Stimulated activated CD8-positive, alpha-beta memory T cell treated with anti-CD3 and anti-CD28 coated beads, Interleukin-12 subunit alpha, Interleukin-12 subunit beta, amount 100 ng/mL, for 4 hours (primary cell): ENCODE data around the gene SLAMF6.
"Not testable (repeated sequence)": the region's sequence is repeated elsewhere in the genome, so short reads cannot be mapped to it uniquely, and the experiment has no call there.

ENCODE experiments used
- DNase-seq: peaks from one replicate; pipeline ENCODE4 v3.0.0-alpha.2; 2020; ENCODE audit warnings: low read depth

The SLAMF6 gene

GRCh38 chr1:160542303-160542945 lies 19.4 kb upstream of the SLAMF6 start:
- DNase-seq: no peak

GRCh38 chr1:160541622-160542302 lies 18.7 kb upstream of the SLAMF6 start:
- DNase-seq: no peak

DNA sequence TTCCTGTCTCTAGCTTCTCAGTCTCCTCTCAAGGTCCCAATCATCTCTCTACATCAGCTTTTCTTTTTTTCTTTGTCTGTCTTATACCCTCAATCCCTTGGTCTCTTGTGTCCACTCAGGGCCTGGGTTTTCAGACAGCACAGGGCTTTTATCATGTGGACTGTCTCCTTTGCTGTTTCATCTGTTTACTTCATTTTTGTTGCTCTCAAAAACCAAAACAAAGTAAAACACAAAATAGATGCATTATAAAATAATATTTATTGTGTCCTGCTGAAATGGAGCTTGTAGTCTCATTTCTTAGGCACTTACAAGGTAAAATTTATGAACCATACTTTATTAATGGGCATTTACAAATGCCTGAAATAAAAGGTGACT lies 17.8 kb upstream of the SLAMF6 start:
- DNase-seq: no peak

DNA sequence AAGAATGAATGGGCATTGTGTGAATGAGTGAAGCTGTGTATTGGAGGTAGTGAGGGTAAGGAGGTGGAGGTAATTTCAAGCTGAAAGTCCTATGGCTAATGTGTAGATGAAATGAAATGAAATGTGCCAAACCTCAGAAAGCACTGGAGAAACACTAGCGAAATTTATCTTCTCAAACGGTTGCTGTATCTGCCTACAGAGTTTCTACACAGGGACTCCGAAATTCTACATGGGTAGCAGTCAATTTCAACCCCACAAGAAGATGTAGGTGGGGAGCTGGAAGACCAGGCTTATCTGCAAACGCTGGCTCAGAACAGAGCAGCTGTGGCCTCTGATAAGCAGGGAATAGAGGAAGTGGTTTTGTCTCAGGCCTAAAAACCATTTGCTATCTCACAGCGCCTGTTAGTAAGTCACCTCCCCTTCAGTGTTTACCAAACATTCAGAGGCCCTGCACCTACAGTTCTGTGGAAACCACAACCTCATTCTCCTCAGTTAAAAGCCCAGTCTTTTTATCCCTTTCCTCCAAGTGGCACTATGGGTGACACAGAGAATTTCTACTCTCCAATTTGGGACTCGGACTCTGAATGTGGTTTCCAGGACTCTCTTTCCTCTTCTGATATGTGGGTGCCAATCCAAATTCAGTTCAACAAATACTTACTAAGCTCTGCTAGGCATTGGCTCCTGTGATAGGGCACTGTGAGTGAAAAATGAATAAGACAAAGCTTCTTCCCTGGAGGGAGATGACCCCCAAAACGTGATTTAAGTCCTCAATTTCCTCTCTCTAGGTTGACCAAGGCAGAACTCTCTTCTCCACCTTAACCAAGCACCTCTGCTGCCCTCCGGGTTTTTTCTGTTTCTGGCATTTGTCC lies 17.2 kb upstream of the SLAMF6 start:
- DNase-seq: no peak

- DNase-seq: no peak
Measured at GRCh38 chr1:160539684-160539989, 16.6 kb upstream of the SLAMF6 start.

- no peak for DNase-seq
Measured at GRCh38 chr1:160538985-160539651, 16.1 kb upstream of the SLAMF6 start.

DNA sequence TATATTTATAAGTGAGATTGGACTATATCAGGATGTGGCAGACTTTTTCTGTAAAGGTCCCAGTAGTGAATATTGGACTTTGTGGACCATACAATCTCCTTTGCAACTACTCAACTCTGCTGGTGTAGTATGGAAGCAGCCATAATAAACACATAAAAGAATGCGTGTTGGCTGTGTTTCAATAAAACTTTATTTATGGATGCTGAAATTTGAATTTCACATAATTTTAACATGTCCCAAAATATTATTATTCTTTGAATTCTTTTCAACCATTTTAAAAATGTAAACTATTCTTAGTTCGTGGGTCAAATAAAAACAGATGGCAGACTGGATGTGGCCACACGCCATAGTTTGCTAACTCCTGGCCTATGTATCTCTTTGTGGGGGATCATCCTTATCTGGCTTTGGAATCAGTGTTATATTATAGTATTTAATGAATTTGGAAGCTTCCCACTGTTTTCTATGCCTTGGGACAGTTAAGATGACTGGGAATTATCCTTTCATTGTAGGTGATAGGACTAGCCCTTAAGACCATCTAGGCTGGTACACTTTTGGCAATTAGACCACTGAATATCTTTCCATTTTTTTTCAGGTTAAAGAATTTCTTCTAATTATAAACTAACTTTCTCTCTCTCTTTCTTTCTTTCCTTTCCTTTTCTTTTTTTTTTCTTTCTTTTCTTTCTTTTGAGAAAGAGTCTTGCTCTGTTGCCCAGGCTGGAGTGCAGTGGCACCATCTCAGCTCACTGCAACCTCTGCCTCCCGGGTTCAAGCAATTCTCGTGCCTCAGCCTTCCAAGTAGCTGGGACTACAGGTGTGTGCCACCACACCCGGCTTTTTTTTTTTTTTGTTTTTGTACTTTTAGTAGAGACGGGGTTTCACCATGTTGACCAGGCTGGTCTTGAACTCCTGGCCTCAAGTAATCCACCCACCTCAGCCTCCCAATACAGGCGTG lies 14.9 kb upstream of the SLAMF6 start:
- no peak for DNase-seq

GRCh38 chr1:160534823-160535605 lies 12.0 kb upstream of the SLAMF6 start:
- no peak for DNase-seq

DNA sequence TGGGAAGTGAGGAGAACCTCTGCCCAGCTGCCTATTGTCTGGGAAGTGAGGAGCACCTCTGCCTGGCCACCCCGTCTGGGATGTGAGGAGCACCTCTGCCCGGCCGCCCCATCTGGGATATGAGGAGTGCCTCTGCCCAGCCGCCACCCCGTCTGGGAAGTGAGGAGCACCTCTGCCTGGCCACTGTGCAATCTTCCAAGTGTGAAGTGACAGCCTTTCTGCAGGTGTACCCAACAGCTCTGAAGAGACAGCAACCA lies 9.4 kb upstream of the SLAMF6 start:
- DNase-seq: not testable (repeated sequence)

DNA sequence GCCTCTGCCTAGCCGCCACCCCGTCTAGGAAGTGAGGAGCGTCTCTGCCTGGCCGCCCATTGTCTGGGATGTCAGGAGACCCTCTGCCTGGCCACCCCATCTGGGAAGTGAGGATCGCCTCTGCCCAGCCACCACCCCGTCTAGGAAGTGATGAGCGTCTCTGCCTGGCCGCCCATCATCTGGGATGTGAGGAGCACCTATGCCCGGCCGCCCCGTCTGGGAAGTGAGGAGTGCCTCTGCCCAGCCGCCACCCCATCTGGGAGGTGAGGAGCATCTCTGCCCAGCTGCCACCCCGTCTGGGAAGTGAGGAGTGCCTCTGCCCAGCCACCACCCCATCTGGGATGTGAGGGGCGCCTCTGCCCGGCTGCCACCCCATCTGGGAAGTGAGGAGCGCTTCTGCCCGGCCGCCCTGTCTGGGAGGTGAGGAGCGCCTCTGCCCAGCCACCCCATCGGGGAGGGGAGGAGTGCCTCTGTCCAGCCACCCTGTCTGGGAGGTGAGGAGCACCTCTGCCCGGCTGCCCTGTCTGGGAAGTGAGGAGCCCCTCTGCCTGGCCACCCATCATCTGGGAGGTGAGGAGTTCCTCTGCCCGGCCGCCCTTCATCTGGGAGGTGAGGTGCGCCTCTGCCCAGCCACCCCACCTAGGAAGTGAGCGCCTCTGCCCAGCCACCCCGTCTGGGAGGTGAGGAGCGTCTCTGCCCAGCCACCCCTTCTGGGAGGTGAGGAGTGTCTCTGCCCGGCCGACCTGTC lies 8.9 kb upstream of the SLAMF6 start:
- not testable (repeated sequence) for DNase-seq

DNA sequence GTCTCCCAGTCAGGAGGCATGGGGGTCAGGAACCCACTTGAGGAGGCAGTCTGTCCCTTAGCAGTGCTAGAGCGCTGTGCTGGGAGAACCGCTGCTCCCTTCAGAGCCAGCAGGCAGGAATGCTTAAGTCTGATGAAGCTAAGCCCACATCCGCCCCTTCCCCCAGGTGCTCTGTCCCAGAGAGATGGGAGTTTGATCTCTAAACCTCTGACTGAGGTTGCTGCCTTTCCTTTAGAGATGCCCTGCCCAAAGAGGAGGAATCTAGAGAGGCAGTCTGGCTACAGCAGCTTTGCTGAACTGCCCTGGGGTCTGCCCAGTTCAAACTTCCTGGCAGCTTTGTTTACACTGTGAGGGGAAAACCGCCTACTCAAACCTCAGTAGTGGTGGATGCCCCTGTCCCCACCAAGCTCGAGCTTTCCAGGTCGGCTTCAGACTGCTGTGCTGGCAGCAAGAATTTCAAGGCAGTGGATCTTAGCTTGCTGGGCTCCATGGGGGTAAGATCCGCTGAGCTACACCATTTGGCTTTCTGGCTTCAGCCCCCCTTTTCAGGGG lies 6.4 kb upstream of the SLAMF6 start:
- not testable (repeated sequence) for DNase-seq

GRCh38 chr1:160523789-160524188 lies 734 bp upstream of the SLAMF6 start:
- not testable (repeated sequence) for DNase-seq

DNA sequence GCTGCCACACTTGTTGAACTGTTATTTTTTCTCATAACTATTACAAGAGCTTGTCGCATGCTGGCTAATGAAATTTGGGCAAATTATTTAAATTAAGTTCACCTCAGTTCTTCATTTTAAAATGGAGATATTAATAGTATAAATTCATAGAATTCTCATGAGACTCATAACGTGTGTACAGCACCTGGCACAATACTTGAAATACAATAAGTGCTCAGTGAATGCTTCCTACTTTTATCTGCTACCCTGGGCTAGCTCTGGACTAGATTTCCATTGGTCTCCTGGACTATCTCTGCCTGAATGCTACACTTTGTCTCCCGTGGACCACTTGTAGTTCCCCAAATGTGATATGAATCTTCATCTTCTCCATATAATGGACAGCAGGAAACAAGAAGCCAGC lies 919 bp downstream of the SLAMF6 start:
- DNase-seq: no peak

DNA sequence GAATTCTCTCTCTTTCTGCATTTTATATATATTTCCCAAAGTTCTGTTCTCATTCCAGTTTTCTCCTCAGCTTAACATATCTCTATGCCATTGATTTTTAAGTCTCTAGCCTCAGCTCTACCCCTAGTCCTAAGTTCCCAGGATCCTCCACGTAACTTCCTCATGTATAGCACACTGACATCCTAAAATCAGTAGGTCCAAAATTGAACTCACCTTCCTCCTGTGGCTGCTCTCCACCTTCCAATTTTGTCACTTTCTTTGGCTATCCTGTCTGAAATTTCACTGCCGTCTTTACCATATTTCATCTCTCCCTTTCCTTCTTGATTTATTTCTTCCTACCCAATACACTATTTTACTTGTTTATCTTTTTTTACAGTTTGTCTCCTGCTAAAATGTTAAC lies 1.5 kb downstream of the SLAMF6 start:
- DNase-seq: no peak

DNA sequence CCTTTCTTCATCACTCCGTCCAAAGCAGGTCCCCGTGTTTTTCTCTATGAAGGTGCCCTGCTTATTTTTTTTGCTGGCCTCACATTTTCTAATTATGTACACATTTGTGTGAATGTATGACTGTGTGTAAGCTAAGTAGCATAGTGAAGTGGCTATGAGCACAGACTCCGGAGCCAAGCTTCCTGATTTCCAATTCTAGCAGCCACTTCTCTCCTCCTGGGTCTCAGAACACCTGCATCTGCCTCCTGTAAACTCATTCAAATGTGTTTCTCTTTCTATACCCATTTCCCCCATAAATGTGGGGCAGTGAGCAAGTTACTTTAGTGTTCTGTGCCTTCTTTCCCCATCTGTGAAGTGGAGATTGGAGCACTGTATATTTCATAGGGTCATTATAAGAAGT lies 2.1 kb downstream of the SLAMF6 start:
- DNase-seq: no peak

DNA sequence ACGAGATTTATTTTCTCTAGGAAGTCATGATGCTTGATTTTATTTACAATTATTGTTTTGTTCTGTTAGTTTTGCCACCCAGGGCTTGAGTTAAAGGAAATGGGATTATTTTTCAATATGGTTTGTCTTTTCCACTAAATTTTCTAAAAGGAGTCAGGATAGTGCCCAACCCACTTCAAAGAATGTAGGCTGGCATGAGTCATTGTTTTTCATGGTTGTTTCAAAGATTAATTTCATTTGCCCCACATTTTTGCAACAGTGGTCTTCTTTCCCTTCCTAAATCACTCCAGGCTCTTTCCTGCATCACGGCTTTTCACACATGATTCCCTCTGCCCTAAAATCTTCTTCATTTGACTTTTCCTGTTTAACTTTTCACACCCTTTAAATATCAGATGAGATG lies 2.5 kb downstream of the SLAMF6 start:
- no peak for DNase-seq

- DNase-seq: no peak
Measured at GRCh38 chr1:160519642-160520435, 3.2 kb downstream of the SLAMF6 start.

GRCh38 chr1:160517519-160517918 lies 5.5 kb downstream of the SLAMF6 start:
- DNase-seq: not testable (repeated sequence)

GRCh38 chr1:160515908-160516307 lies 7.1 kb downstream of the SLAMF6 start:
- DNase-seq: not testable (repeated sequence)
